Measurements from ENCODE around the gene NBAS. TPM values are rescaled to one million over a fixed set of nuclear protein-coding genes. Genes with fewer than 3 reads are reported as not detected.

The NBAS gene
- total RNA-seq, 2 donors from 2014 or later, result 31.5 to 32.0 TPM

- Histone ChIP-seq H3K27me3 (replicated peaks; ENCODE audit: insufficient read depth) (no peaks in the 10 kb centered on the region), H3K4me1 (ENCODE audit: control insufficient read depth in 1 of 2, low read depth in 2 of 2) (no peaks in the 10 kb centered on the region), H3K4me3 (no peak overlapping the region), H3K9me3 (no peaks in the 10 kb centered on the region), H3K27ac (no peak overlapping the region), H3K36me3 (no peaks in the 10 kb centered on the region)
- DNase-seq (ENCODE audit: low spot score) (no peak), ATAC-seq (ENCODE audit: insufficient number of reproducible peaks, low FRiP score, low read depth) (no peak)
- TF ChIP-seq CTCF (IDR thresholded peaks at IDR 0.05), result no peak
Measured at GRCh38 chr2:15246870-15247269, 314.3 kb downstream of the NBAS start.

GRCh38 chr2:15243762-15244161, 317.4 kb downstream of the NBAS start:
- H3K4me3 ChIP-seq, result no peak overlapping the region
- ATAC-seq (ENCODE audit: insufficient number of reproducible peaks, low FRiP score, low read depth) (no peak), DNase-seq (ENCODE audit: low spot score) (no peak)
- no peak overlapping the region for H3K27ac ChIP-seq
- no peaks in the 10 kb centered on the region for H3K9me3 ChIP-seq
- no peaks in the 10 kb centered on the region for H3K27me3 ChIP-seq (replicated peaks; ENCODE audit: insufficient read depth)
- no peaks in the 10 kb centered on the region for H3K4me1 ChIP-seq (ENCODE audit: control insufficient read depth in 1 of 2, low read depth in 2 of 2)
- TF ChIP-seq CTCF (IDR thresholded peaks at IDR 0.05), result no peak
- H3K36me3 ChIP-seq, result no peaks in the 10 kb centered on the region

GRCh38 chr2:15242936-15243461, 318.1 kb downstream of the NBAS start:
- Histone ChIP-seq H3K36me3 (no peaks in the 10 kb centered on the region), H3K27ac (no peak overlapping the region), H3K27me3 (replicated peaks; ENCODE audit: insufficient read depth) (no peaks in the 10 kb centered on the region), H3K4me3 (no peak overlapping the region), H3K9me3 (no peaks in the 10 kb centered on the region), H3K4me1 (ENCODE audit: control insufficient read depth in 1 of 2, low read depth in 2 of 2) (no peaks in the 10 kb centered on the region)
- ATAC-seq (ENCODE audit: insufficient number of reproducible peaks, low FRiP score, low read depth) (no peak), DNase-seq (ENCODE audit: low spot score) (no peak)
- no peak for TF ChIP-seq CTCF (IDR thresholded peaks at IDR 0.05)

- Histone ChIP-seq H3K9me3 (no peaks in the 10 kb centered on the region), H3K4me3 (no peak overlapping the region), H3K27me3 (replicated peaks; ENCODE audit: insufficient read depth) (no peaks in the 10 kb centered on the region), H3K27ac (no peak overlapping the region), H3K4me1 (ENCODE audit: control insufficient read depth in 1 of 2, low read depth in 2 of 2) (no peaks in the 10 kb centered on the region), H3K36me3 (no peaks in the 10 kb centered on the region)
- DNase-seq (ENCODE audit: low spot score) (no peak), ATAC-seq (ENCODE audit: insufficient number of reproducible peaks, low FRiP score, low read depth) (no peak)
- no peak for TF ChIP-seq CTCF (IDR thresholded peaks at IDR 0.05)
Measured at GRCh38 chr2:15241929-15242328, 319.2 kb downstream of the NBAS start.

- Histone ChIP-seq H3K4me1 (ENCODE audit: control insufficient read depth in 1 of 2, low read depth in 2 of 2) (no peaks in the 10 kb centered on the region), H3K9me3 (no peaks in the 10 kb centered on the region), H3K27ac (no peak overlapping the region), H3K4me3 (no peak overlapping the region), H3K36me3 (no peaks in the 10 kb centered on the region), H3K27me3 (replicated peaks; ENCODE audit: insufficient read depth) (no peaks in the 10 kb centered on the region)
- ATAC-seq (ENCODE audit: insufficient number of reproducible peaks, low FRiP score, low read depth), result no peak
- no peak for DNase-seq (ENCODE audit: low spot score)
- TF ChIP-seq CTCF (IDR thresholded peaks at IDR 0.05), result no peak
Measured at GRCh38 chr2:15241201-15241600, 319.9 kb downstream of the NBAS start.

Measured in thoracic aorta (tissue), 2 donors.